Suprapubic skin (tissue), 3 donors: ENCODE measurements around the gene TMEM255A.

Source experiments
- POLR2AphosphoS5 ChIP-seq, 3 donors: sonication (generic); formaldehyde crosslinking; IDR thresholded peaks; one replicate each; pipeline ENCODE4 v1.6.1; 2017; ENCODE audit warnings: antibody characterized with exemption in 3 of 3
- TF ChIP-seq, protein P1 (sequence below), 2 donors: fragments of 200-600 bp in 1 of 2; fragments of 450-650 bp in 1 of 2; sonication (generic) in 1 of 2; IDR thresholded peaks; one replicate each; pipeline ENCODE4 v1.5.1; 2016 to 2019; ENCODE audit warnings: antibody characterized with exemption in 2 of 2, mild to moderate bottlenecking in 1 of 2, moderate library complexity in 1 of 2

DNA sequence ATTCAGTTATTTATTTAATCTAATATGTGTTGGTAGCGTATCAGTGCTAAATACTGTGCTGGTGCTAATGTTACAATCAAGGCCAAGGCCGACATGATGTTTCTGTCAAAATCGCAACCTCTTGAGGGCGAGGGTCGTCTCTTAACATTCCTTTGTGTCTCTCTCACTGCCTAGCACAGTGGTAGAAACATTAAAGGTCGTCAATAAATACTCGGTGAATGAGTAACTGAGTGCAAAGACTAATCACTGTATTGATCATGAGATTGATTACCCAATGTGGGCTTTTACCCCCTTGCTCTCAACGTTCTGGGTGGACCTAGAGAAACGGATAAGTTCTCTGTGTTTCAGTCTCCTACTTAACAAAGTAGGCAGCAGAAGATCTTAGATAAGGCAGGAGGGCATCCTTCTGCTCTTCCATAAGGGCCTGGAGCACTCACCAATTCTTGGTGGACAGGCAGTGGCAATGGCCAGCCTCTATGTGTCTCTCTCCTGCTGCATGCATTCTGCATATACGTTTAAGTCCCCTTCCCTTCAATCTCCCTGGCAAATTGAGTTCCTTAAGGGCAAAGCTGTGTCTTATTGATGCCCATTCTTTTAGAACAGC lies 30.1 kb downstream of the TMEM255A start:
- TF ChIP-seq, protein P1, sequence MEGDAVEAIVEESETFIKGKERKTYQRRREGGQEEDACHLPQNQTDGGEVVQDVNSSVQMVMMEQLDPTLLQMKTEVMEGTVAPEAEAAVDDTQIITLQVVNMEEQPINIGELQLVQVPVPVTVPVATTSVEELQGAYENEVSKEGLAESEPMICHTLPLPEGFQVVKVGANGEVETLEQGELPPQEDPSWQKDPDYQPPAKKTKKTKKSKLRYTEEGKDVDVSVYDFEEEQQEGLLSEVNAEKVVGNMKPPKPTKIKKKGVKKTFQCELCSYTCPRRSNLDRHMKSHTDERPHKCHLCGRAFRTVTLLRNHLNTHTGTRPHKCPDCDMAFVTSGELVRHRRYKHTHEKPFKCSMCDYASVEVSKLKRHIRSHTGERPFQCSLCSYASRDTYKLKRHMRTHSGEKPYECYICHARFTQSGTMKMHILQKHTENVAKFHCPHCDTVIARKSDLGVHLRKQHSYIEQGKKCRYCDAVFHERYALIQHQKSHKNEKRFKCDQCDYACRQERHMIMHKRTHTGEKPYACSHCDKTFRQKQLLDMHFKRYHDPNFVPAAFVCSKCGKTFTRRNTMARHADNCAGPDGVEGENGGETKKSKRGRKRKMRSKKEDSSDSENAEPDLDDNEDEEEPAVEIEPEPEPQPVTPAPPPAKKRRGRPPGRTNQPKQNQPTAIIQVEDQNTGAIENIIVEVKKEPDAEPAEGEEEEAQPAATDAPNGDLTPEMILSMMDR (IDR thresholded peaks at IDR 0.05), result no peak
- no peak for TF ChIP-seq POLR2AphosphoS5 (IDR thresholded peaks at IDR 0.05)
